ENCODE measurements around the gene NAA80. TPM values are rescaled to one million over a fixed set of nuclear protein-coding genes. Genes with fewer than 3 reads are reported as not detected.

NAA80 gene, protein sequence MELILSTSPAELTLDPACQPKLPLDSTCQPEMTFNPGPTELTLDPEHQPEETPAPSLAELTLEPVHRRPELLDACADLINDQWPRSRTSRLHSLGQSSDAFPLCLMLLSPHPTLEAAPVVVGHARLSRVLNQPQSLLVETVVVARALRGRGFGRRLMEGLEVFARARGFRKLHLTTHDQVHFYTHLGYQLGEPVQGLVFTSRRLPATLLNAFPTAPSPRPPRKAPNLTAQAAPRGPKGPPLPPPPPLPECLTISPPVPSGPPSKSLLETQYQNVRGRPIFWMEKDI
- 3.1 and 3.6 TPM in 2 replicates for total RNA-seq

GRCh38 chr3:50298836-50299637 is at the start of gene NAA80, which contains the start of gene HYAL3:
NAA80 (minus strand) TSS chr3:50299405; CDS start chr3:50297463, 1,942 bp downstream.
HYAL3 (minus strand) TSS chr3:50299405; CDS start chr3:50295602, 3,803 bp downstream.
- peak; percentile 100 for DNase-seq (ENCODE audit: low read depth in 2 of 2)

DNA sequence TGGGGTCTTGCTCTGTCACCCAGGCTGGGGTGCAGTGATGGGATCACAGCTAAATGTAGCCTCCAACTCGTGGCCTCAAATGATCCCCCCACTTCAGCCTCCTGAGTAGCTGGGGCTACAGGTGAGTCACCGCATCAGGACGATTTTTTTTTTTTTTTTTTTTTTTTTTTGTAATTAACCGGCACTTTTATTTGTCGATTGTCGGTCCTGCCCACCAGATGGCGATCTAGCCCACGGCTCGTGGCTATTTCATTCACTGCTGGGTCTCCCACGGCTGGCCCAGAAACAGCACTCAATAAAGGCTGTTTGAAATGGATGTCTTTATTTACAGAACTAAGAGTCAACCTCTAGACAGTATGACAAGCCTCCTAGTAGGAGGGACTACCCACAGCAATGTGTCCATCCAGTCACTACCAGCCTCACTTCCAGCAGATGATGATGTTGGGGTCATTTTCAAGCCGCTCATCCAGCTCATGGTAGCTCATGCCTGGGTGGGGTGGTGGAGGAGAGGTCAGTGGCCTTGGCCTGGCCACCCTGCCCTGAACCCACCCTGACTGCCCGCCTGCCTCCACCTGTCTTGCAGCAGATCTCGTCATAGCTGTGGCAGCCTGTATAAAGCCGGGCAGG is 48.1 kb upstream of the NAA80 start:
- peak; percentile 80 to 84 for DNase-seq (ENCODE audit: low read depth in 2 of 2)

DNA sequence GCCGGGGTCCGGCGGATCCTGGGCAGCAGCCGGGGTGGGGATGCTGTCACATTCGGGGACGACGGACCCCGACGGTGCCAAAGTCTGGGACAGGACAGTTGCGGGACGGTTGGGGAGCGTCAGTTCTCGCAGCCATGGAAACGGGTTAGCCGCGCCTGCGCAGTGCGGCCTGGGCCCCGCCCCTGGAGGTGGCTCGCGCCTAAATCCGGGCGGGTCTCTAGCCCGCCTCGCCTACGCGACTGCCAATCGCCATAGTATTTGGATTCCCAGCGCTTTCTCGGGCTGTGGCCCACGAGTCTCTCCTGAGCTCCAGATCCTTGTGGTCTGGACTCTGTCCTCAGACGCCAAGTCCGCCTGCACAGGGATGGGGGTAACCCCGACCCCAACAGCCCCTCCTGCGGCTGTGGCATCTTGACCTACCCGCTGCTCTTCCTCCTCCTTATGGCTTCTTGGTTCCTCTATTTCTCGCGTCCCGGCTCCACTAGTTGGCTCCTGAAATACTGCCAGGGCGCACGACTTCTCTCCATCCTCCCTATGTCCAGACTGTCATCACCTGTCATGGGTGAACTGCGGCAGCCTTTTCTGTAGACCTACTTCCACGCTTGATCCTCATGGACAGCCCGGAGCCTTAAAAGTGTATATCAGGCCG is 46.5 kb upstream of the NAA80 start, which contains the start of gene ZMYND10:
Gene ZMYND10, minus strand, starts transcription at position 147 of the 649 bp plus-strand sequence. CDS start 153 bp downstream, outside the sequence.
- peak in 1 of 2 donors; percentile 53 for DNase-seq (ENCODE audit: low read depth in 2 of 2)

DNA sequence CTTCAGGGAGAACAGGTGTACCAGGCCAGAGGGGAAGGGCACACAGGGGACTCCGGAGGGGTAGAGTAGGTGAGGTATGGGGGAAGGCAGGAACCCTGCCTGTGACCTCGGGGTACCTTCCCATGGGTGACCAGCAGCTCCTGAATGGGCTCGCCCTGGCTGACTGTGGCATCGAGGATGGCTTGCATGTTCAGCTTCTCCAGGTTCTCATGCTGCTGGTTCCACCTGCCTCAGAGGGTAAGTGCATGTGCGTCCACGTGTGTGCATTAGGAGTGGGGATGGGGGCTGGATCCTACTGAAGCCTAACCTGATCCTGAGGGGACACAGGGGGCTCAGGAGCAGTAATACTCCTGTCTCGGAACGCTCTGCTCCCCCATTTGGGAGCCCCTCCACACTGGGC is 45.8 kb upstream of the NAA80 start:
- no peak for DNase-seq (ENCODE audit: low read depth in 2 of 2)

- DNase-seq (ENCODE audit: low read depth in 2 of 2), result no peak
Observed at GRCh38 chr3:50342813-50343633, 43.8 kb upstream of the NAA80 start.

DNA sequence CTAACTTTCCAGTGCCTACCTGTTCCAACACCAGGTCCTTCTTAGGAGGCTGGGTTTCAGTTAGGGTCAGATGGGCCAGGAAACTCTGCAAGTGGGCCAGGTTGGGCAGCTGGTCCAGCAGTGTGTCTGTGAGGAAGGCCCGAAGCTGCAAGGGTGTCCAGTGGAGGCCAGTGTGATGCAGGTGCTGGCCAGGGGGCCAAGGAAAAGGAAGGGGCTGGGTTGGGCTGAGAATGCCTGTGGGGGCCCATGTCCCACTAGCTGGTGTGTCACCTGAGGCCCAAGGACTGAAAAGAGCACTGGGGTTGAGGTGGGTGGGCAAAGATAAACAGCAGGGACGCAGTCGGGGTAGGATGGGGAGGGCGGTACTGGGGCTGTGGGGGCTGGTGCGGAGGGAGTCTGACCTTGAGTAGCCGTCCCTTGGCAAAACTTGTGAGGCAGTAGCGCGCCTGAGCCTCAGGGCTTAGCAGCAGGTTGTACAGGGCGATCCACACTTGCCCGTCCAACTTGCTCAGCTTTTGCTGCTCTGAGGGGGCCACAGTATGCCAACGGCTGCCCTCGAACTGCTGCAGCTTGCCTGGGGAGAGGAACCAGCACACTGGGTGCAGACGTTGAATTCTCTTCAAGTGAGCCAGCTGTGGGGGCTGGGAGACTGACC is 42.9 kb upstream of the NAA80 start:
- no peak for DNase-seq (ENCODE audit: low read depth in 2 of 2)

GRCh38 chr3:50341537-50341936 is 42.3 kb upstream of the NAA80 start:
- DNase-seq (ENCODE audit: low read depth in 2 of 2), result no peak

- peak in 1 of 2 donors; percentile 43 for DNase-seq (ENCODE audit: low read depth in 2 of 2)
Observed at GRCh38 chr3:50340448-50341329, 41.5 kb upstream of the NAA80 start, which contains the start of gene RASSF1. RASSF1 (minus strand) TSS chr3:50340836; CDS start chr3:50340805, 31 bp downstream.

DNA sequence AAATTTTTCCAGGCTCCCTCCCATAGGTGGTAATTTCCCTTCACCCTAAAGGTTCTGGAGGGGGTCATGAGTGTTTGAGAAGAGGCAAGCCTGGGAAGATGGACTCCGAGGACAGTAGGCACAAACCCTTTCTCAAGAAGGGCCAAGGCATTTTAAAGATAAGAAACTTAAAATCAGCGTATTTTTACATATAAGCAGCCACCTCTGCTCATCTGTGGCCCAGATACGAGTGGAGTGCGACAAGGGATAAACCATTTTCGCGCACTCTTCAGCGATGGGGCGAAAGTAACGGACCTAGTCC is 40.9 kb upstream of the NAA80 start:
- DNase-seq (ENCODE audit: low read depth in 2 of 2), result no peak

GRCh38 chr3:50339485-50340146 is 40.4 kb upstream of the NAA80 start:
- DNase-seq (ENCODE audit: low read depth in 2 of 2), result no peak

DNA sequence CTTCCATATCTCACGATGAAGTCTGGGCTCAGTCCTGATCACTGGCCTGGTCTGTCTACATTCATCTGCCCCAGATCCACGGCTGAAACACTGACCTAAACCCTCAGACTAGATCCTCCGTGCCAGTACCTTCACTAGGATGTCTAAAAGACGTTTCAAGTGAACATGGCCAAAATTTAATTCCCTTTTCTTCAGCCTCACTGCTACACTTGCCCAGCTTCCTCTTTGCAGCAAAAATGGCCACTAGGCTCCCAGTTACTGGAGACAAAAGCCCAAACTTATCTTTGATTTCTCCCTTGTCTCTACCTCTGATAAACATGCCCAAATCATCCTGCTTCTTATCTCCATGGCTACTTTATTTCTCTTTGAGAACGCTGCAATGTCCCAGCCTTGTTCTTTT is 39.8 kb upstream of the NAA80 start:
- DNase-seq (ENCODE audit: low read depth in 2 of 2), result no peak

DNA sequence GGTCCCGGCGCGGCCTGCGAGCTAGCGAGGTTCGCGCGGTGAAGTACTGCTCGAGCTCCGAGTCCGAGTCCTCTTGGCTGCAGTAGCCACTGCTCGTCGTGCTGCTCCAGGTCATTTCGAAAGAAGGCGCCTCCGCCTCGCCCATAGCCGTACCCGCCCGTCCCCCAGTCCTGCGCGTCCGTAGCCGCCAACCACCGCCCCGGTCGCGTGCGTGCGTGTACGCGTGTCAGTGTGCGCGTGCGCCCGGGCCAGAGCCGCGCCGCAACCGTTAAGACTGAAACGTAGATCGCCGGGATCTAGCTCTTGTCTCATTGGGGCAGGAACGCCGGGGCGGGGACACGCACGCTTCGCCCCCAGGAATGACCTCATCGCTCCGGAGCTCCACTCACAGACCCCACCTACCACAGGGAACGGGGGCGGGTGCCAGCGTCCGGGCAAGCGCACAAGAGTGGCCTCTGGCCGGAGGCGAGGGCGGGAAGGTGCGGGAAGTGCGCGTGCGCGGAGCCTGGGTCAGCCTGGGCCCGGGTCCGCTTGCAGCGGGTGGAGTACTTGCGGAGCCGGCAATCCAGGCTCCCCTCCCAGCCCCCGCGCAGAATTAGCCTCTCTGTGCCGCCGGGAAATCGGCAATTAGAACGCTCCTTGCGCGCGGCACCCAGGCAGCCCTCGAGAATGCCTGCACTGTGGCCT is 38.1 kb upstream of the NAA80 start:
- DNase-seq (ENCODE audit: low read depth in 2 of 2), result peak; percentile 100

- DNase-seq (ENCODE audit: low read depth in 2 of 2), result no peak
Observed at GRCh38 chr3:50336452-50337174, 37.4 kb upstream of the NAA80 start.

DNA sequence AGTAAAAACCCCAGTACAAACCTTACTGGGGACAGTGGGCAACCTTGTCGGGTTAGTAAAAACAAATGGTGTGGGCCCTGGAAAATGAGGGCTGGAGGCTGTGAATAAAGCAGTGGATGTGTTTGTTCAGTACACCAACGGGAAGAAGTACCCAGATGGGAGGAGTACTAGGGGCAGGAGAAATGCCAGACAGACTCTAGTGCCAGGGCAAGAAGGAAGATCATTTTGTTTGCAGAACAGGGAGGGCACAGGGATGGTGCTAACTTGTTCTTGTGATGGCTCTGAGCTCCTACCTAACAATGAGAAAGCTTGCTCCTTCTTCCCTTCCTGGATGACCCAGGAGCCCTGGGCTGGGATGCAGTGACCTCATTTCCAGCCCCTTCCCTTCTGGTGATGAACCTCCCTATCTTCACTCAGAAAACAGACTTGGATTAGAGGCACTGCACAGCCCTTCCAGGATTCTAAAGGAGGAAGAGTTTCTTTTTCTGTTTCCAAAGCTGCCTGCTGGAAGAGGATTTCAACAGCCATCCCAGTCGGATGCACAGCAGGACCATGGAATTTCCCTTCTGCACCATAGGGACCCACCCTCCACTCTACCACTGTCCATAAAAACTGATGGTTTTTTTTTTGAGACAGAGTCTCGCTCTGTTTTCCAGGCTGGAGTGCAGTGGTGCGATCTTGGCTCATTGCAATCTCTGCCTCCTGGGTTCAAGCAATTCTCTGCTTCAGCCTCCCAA is 35.3 kb upstream of the NAA80 start:
- peak; percentile 66 to 82 for DNase-seq (ENCODE audit: low read depth in 2 of 2)

DNA sequence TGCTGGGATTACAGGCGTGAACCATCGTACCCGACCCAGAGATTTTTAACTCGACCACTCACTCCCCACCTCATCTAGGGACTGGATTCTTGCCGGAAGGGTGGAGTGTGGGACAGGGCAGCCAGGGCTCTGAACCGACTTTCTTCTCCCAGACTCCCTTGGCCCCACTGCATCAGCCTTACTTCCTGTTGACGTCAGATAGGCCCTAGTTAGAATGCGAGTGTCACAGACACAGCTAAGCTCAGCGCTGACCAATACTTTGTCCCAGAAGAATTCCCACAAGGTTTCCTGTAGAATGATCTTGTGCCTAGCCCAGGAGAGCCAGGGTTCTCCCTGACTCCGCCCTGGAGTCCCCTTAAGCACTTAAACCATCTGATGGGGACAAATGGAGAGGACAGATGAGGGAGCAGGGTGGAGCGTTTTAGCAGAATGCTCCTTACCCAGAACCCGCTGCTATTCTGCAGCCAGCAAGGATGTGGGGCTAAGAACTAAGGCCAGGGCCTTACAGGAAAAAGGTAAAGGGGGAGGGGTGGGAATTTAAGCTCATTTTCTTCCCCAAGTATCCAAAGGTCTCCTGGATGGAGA is 34.6 kb upstream of the NAA80 start:
- DNase-seq (ENCODE audit: low read depth in 2 of 2), result peak; percentile 63 to 97

DNA sequence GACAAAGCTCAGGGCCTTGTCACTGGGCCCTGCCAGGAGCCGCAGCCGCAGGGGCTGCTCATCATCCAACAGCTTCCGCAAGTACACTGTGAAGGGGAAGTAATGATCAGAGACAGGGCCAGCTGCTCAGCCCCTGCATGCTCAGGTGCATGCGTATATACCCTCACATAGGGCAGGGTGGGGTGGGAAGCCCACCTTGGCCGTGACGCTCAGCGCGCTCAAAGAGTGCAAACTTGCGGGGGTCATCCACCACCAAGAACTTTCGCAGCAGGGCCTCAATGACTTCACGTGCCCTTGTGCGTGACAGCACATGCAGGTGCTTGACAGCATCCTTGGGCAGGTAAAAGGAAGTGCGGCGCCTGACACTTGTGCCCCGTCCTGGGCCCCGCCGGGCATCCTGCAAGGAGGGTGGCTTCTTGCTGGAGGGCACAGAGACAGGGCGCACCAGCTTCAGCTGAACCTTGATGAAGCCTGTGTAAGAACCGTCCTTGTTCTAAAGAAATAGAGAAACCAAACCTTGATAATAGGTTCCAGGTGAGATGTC is 32.2 kb upstream of the NAA80 start:
- DNase-seq (ENCODE audit: low read depth in 2 of 2), result no peak
